Ovary (tissue), 3 donors: ENCODE results near the gene TIPARP.

Experiments
- CTCF ChIP-seq, 3 donors: fragments of 450-650 bp in 2 of 3; fragments of 200-600 bp in 1 of 3; IDR thresholded peaks; one replicate each; pipeline versions ENCODE4 v1.5.1 to v1.8.0; 2016 to 2022; ENCODE audit warnings: antibody characterized with exemption in 3 of 3, mild to moderate bottlenecking in 1 of 3
- EP300 ChIP-seq: sonication (generic); formaldehyde crosslinking; IDR thresholded peaks from one replicate; pipeline ENCODE4 v1.6.1; 2017; ENCODE audit warnings: antibody characterized with exemption
- donor health status: DM: no; HTN: no; CAD: no.

DNA sequence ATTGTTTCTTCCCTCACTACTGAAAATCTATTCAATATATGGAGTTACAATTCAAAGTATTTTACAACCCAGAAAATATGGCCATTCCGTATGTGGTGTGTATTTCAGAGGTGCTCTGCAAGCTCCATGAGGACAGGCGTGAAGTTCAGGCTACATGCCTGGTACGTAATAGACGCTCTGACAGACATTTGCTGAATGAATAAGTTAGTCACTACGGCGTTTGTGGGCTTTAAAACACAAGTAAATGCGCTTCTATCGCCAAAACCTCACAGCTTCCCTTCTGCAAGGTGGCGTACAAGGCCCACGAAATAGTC lies 701 bp upstream of the TIPARP start:
- TF ChIP-seq CTCF (IDR thresholded peaks at IDR 0.05) (no peak), EP300 (no peak)
